Peyer's patch (tissue), 4 donors: Measurements from ENCODE around the gene TCF19. TPM values are rescaled to one million over a fixed set of nuclear protein-coding genes. Genes with fewer than 3 reads are reported as not detected.
A peak's percentile ranks its signal among the peaks of the same experiment; 100 is the strongest.

Source experiments
- DNase-seq, 3 donors: peaks; one replicate each; pipeline ENCODE4 v3.0.0-alpha.2; 2017 to 2019
- H3K27ac ChIP-seq, 4 donors: fragments of 200-600 bp; sonication (generic); one replicate each; pipeline ENCODE4 v1.5.1; 2016 to 2019
- H3K27me3 ChIP-seq, 2 donors: fragments of 200-600 bp; sonication (generic); one replicate each; pipeline ENCODE4 v1.5.1; 2019
- H3K36me3 ChIP-seq, 3 donors: fragments of 200-600 bp; sonication (generic); one replicate each; pipeline ENCODE4 v1.5.1; 2016 to 2019
- H3K4me1 ChIP-seq, 4 donors: fragments of 200-600 bp; sonication (generic); one replicate each; pipeline ENCODE4 v1.5.1; 2016 to 2019
- H3K4me3 ChIP-seq, 4 donors: fragments of 200-600 bp; sonication (generic); 1 replicate in 3 of 4; 2 replicates in 1 of 4; pipeline ENCODE4 v1.5.1; 2016 to 2019; ENCODE audit warnings: mild to moderate bottlenecking in 1 of 4
- H3K9me3 ChIP-seq, 4 donors: fragments of 200-600 bp; sonication (generic); one replicate each; pipeline ENCODE4 v1.5.1; 2016 to 2019; ENCODE audit warnings: mild to moderate bottlenecking in 1 of 4
- POLR2A ChIP-seq, 2 donors: fragments of 450-650 bp; IDR thresholded peaks; one replicate each; pipeline ENCODE4 v1.5.1; 2017; ENCODE audit warnings: antibody characterized with exemption in 2 of 2, mild to moderate bottlenecking in 2 of 2, moderate library complexity in 2 of 2
- total RNA-seq, 4 donors: library from RNA; depleted of rRNA; stranded (reverse); fragments of >200 nt; gene quantifications; one replicate each; pipeline ENCODE4 v1.1.0, GENCODE V29; 2016
- TF ChIP-seq, protein P1 (sequence below), 6 experiments: fragments of 450-650 bp in 4 of 6; fragments of 200-600 bp in 2 of 6; sonication (generic) in 1 of 6; IDR thresholded peaks; one replicate each; pipeline ENCODE4 v1.5.1; 2017 to 2019; ENCODE audit warnings: antibody characterized with exemption in 6 of 6, mild to moderate bottlenecking in 3 of 6, moderate library complexity in 1 of 6

TCF19 gene
- total RNA-seq, 4 donors from 2014 or later = 4.0 to 28.9 (median 7.1) TPM

GRCh38 chr6:31154436-31154835 lies 4.0 kb upstream of the TCF19 start:
- TF ChIP-seq, protein P1, sequence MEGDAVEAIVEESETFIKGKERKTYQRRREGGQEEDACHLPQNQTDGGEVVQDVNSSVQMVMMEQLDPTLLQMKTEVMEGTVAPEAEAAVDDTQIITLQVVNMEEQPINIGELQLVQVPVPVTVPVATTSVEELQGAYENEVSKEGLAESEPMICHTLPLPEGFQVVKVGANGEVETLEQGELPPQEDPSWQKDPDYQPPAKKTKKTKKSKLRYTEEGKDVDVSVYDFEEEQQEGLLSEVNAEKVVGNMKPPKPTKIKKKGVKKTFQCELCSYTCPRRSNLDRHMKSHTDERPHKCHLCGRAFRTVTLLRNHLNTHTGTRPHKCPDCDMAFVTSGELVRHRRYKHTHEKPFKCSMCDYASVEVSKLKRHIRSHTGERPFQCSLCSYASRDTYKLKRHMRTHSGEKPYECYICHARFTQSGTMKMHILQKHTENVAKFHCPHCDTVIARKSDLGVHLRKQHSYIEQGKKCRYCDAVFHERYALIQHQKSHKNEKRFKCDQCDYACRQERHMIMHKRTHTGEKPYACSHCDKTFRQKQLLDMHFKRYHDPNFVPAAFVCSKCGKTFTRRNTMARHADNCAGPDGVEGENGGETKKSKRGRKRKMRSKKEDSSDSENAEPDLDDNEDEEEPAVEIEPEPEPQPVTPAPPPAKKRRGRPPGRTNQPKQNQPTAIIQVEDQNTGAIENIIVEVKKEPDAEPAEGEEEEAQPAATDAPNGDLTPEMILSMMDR (IDR thresholded peaks at IDR 0.05) = no peak
- no peak for TF ChIP-seq POLR2A (IDR thresholded peaks at IDR 0.05)
- no peaks in the 10 kb centered on the region for H3K27me3 ChIP-seq
- peaks cover 0 to 16% (median 0%) of the 10 kb centered on the region in 3 donors for H3K36me3 ChIP-seq
- DNase-seq = no peak
- peaks cover 0 to 19% (median 9%) of the 10 kb centered on the region in 4 donors for H3K4me1 ChIP-seq
- H3K4me3 ChIP-seq = no peak overlapping the region
- H3K27ac ChIP-seq = no peak overlapping the region
- no peaks in the 10 kb centered on the region for H3K9me3 ChIP-seq

DNA sequence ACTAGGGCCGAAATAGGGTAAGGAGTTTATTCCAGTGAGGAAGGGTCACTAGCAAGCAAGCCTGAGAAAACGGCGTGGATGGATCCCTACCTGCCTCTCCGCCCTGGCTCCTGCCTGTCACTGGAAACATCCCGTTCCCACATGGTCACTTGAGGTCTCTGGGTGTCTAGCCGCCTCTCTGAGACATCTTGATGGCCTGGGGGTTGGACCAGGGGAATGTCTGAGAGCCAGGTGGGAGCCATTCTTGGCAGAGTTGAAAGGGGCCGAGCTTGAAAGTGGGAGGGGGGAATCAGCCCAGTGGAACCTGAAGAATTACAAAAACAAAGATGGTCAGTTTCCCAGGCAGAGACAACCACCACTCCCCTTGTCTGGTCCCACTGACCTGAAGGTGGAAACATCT lies 1.7 kb upstream of the TCF19 start:
- no peak overlapping the region for H3K27ac ChIP-seq
- H3K36me3 ChIP-seq = peaks cover 0 to 8% (median 0%) of the 10 kb centered on the region in 3 donors
- DNase-seq = no peak
- H3K9me3 ChIP-seq = no peaks in the 10 kb centered on the region
- TF ChIP-seq, protein P1 (IDR thresholded peaks at IDR 0.05) = no peak
- no peak for TF ChIP-seq POLR2A (IDR thresholded peaks at IDR 0.05)
- no peak overlapping the region for H3K4me3 ChIP-seq
- H3K27me3 ChIP-seq = no peaks in the 10 kb centered on the region
- peaks cover 0 to 22% (median 11%) of the 10 kb centered on the region in 4 donors for H3K4me1 ChIP-seq

DNA sequence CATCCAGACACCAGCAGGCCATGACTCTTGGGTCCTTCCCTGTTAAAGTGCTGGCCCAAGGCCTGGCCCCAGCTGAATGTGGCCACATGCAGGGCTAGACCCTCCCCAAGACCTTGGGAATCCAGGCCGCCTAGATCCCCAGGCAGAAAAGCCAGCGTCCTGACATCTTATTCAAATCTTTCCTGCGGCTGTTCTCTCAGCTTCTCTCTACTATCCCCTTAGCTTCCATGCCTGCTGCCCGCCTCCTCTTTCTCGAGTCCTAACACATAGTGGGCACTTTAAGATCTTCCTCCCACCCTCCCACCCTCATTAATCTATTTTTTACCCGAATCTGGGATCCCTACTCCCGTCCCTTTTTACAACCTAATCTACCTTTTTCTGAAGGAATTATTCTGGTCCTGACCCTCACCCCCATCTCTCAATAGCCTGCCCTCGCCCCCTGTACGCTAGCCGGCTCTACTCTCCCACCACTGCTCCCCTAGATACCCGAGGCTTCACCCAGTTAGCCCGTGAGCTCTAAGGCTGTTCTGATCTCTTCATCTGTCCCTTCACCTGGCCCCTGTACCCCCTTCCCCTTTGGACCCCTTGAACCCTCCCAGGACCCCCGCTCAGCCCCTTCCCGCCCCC lies 763 bp upstream of the TCF19 start, which contains the start of gene CCHCR1:
CCHCR1 (minus strand) TSS at position 290 of the 627 bp plus-strand sequence; CDS start at position 88, 202 bp downstream.
- Histone ChIP-seq H3K9me3 (no peaks in the 10 kb centered on the region), H3K4me3 (peak within 1 kb of the TSS; percentile 61 to 75 (median 66)), H3K27me3 (no peaks in the 10 kb centered on the region), H3K27ac (peak within 1 kb of the TSS; percentile 55 to 85 (median 75)), H3K4me1 (peaks cover 0 to 22% (median 11%) of the 10 kb centered on the region in 4 donors), H3K36me3 (peaks cover 0 to 13% (median 0%) of the 10 kb centered on the region in 3 donors)
- no peak for DNase-seq
- TF ChIP-seq, protein P1 (IDR thresholded peaks at IDR 0.05) = no peak
- TF ChIP-seq POLR2A (IDR thresholded peaks at IDR 0.05) = no peak

- DNase-seq = peak in 1 of 3 donors; percentile 30
- peak overlapping the region; percentile 43 to 74 (median 47) for H3K27ac ChIP-seq
- TF ChIP-seq, protein P1 (IDR thresholded peaks at IDR 0.05) = peak in 2 of 6 experiments; percentile 4
- no peak for TF ChIP-seq POLR2A (IDR thresholded peaks at IDR 0.05)
- no peaks in the 10 kb centered on the region for H3K27me3 ChIP-seq
- H3K36me3 ChIP-seq = peaks cover 0 to 16% (median 0%) of the 10 kb centered on the region in 3 donors
- peaks cover 0 to 22% (median 11%) of the 10 kb centered on the region in 4 donors for H3K4me1 ChIP-seq
- peak overlapping the region; percentile 61 to 75 (median 66) for H3K4me3 ChIP-seq
- H3K9me3 ChIP-seq = no peaks in the 10 kb centered on the region
Observed at GRCh38 chr6:31158863-31159855, 770 bp downstream of the TCF19 start.
